ENCODE data around the gene PPARA. TPM values are rescaled to one million over a fixed set of nuclear protein-coding genes. Genes with fewer than 3 reads are reported as not detected.

Gene PPARA
- total and polyA plus RNA-seq, 11 donors: 21.1 to 96.4 (median 80.4) TPM

GRCh38 chr22:46180370-46181137 is 30.2 kb downstream of the PPARA start:
- 94 to 98% (median 97%) methylated on average over 12 of the region's 12 CpGs for WGBS, 4 donors
- Histone ChIP-seq H3K4me1 (peaks cover 0 to 4% (median 0%) of the 10 kb centered on the region in 12 donors), H3K9me3 (peaks cover 0 to 33% (median 17%) of the 10 kb centered on the region in 12 donors), H3K27me3 (no peaks in the 10 kb centered on the region), H3K36me3 (peaks cover 0 to 63% (median 36%) of the 10 kb centered on the region in 9 donors), H3K27ac (no peak overlapping the region), H3K4me3 (no peak overlapping the region)
- no peak for ATAC-seq
- TF ChIP-seq CTCF (IDR thresholded peaks at IDR 0.05) (no peak), POLR2A (IDR thresholded peaks at IDR 0.05) (no peak)
- intact Hi-C loops (cut with DNase I): no loop called here
- no peak for DNase-seq

GRCh38 chr22:46183733-46184132 is 33.4 kb downstream of the PPARA start:
- peaks cover 0 to 6% (median 0%) of the 10 kb centered on the region in 12 donors for H3K4me1 ChIP-seq
- H3K9me3 ChIP-seq: peaks cover 0 to 41% (median 17%) of the 10 kb centered on the region in 12 donors
- whole genome bisulfite sequencing, 4 donors: 87 to 92% (median 90%) methylated on average over 5 of the region's 5 CpGs
- H3K4me3 ChIP-seq: no peak overlapping the region
- TF ChIP-seq CTCF (IDR thresholded peaks at IDR 0.05) (no peak), POLR2A (IDR thresholded peaks at IDR 0.05) (no peak)
- H3K27ac ChIP-seq: no peak overlapping the region
- H3K27me3 ChIP-seq: no peaks in the 10 kb centered on the region
- peaks cover 0 to 67% (median 26%) of the 10 kb centered on the region in 9 donors for H3K36me3 ChIP-seq
- DNase-seq (no peak), ATAC-seq (no peak)
- intact Hi-C loops (cut with DNase I): no loop called here

- 91 to 100% (median 96%) methylated on average over 2 of the region's 2 CpGs for WGBS, 4 donors
- Histone ChIP-seq H3K9me3 (peaks cover 0 to 25% (median 10%) of the 10 kb centered on the region in 12 donors), H3K4me1 (peaks cover 0 to 6% (median 0%) of the 10 kb centered on the region in 12 donors), H3K36me3 (peaks cover 0 to 61% (median 28%) of the 10 kb centered on the region in 9 donors), H3K27me3 (no peaks in the 10 kb centered on the region), H3K4me3 (no peak overlapping the region), H3K27ac (no peak overlapping the region)
- DNase-seq: no peak
- no peak for TF ChIP-seq CTCF (IDR thresholded peaks at IDR 0.05)
- TF ChIP-seq POLR2A (IDR thresholded peaks at IDR 0.05): no peak
- intact Hi-C loops (cut with DNase I): loop anchor here in 1 of 10 donors (5.0 kb wide), 1 partner anchor 33 kb away; the partner anchor contains the start of gene PPARA
- no peak for ATAC-seq
Observed at GRCh38 chr22:46185283-46185682, 35.0 kb downstream of the PPARA start.

GRCh38 chr22:46187862-46188261 is 37.5 kb downstream of the PPARA start:
- ATAC-seq: no peak
- Histone ChIP-seq H3K4me3 (no peak overlapping the region), H3K4me1 (peaks cover 0 to 18% (median 1%) of the 10 kb centered on the region in 12 donors), H3K27ac (no peak overlapping the region), H3K27me3 (no peaks in the 10 kb centered on the region), H3K9me3 (peaks cover 0 to 10% (median 0%) of the 10 kb centered on the region in 12 donors), H3K36me3 (peaks cover 0 to 50% (median 22%) of the 10 kb centered on the region in 9 donors)
- TF ChIP-seq CTCF (IDR thresholded peaks at IDR 0.05) (no peak), POLR2A (IDR thresholded peaks at IDR 0.05) (no peak)
- no peak for DNase-seq
- intact Hi-C loops (cut with DNase I): loop anchor here in 1 of 10 donors (5.0 kb wide), 1 partner anchor 36 kb away; the partner anchor contains the start of gene PPARA
- 67 to 84% (median 72%) methylated on average over 3 of the region's 3 CpGs for WGBS, 4 donors
